ENCODE data around the gene CAMK2B.

Gene CAMK2B

DNA sequence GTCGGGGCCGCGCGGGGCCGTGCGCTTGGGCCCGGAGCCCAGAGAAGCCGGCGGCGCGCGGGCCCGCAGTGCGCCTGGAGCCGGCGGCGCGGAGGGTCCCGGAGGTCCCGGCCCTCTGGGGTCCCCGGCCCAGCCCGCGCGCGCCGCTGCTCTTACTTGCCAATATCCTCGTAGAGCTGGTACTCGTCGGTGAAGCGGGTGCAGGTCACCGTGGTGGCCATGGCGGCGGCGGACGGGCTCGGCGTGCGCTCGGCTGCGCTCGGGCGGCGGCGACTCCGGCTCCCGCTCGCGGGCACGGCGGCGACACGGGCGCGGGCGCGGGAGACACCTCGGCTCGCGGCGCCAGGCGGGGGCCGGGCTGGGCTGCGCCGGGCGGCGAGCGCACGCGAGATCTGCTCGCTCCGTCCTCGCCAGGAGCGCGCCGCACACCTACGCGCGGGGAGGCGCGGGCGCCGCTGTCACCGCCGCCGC lies at the start of gene CAMK2B:
Gene CAMK2B, minus strand, starts transcription at position 394 of the 471 bp plus-strand sequence. Its CDS starts 173 bp downstream, at position 221.
- TF ChIP-seq, protein P1, sequence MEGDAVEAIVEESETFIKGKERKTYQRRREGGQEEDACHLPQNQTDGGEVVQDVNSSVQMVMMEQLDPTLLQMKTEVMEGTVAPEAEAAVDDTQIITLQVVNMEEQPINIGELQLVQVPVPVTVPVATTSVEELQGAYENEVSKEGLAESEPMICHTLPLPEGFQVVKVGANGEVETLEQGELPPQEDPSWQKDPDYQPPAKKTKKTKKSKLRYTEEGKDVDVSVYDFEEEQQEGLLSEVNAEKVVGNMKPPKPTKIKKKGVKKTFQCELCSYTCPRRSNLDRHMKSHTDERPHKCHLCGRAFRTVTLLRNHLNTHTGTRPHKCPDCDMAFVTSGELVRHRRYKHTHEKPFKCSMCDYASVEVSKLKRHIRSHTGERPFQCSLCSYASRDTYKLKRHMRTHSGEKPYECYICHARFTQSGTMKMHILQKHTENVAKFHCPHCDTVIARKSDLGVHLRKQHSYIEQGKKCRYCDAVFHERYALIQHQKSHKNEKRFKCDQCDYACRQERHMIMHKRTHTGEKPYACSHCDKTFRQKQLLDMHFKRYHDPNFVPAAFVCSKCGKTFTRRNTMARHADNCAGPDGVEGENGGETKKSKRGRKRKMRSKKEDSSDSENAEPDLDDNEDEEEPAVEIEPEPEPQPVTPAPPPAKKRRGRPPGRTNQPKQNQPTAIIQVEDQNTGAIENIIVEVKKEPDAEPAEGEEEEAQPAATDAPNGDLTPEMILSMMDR (IDR thresholded peaks at IDR 0.05; ENCODE audit: borderline replicate concordance, control extremely low read depth, extremely low read depth, insufficient read depth, missing control alignments) = no peak
- in situ Hi-C loops (cut with MboI; ENCODE audit: low sequenced_read_pairs, unreplicated experiment) = no loop called here
- DNase-seq (ENCODE audit: low spot score) = peak; percentile 60

DNA sequence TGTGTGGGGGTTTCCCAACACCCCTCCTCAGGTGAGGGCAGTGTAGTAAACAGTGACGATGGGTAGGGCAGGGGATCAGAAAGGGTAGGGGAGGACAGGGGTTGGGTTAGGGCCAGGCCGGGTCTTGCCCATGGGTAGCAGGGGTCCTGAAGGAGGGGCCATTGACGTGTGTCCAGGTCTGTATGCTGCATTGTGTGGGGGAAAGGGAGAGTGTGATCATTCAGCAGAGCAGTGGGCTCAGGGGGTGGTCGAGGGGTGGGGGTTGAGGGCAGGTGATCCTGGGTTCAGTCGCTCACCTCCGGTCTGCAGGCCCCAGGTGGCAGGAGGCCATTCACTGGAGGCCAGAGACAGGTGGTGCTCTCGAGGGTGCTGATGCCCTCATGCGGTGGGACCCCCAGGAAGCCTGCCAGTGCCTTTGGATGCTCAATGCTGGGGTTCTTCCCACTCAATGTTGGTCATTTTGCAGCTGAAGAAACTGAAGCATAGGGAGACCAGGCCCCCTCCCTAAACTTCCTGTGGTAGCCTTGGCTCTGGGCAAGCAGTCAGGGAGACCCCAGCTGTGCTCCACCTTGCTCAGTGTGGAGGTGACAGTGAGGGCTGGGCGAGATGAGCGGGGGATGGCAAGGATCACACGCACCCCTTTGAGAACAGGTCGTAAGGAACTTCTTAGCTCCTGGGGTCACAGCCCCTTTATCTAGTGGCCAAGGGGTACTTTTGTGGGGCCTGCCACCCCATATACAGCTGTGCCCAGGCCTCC lies 48.8 kb upstream of the CAMK2B start:
- TF ChIP-seq, protein P1 (IDR thresholded peaks at IDR 0.05; ENCODE audit: borderline replicate concordance, control extremely low read depth, extremely low read depth, insufficient read depth, missing control alignments) = no peak
- peak; percentile 8 for DNase-seq (ENCODE audit: low spot score)
- in situ Hi-C loops (cut with MboI; ENCODE audit: low sequenced_read_pairs, unreplicated experiment) = no loop called here

DNA sequence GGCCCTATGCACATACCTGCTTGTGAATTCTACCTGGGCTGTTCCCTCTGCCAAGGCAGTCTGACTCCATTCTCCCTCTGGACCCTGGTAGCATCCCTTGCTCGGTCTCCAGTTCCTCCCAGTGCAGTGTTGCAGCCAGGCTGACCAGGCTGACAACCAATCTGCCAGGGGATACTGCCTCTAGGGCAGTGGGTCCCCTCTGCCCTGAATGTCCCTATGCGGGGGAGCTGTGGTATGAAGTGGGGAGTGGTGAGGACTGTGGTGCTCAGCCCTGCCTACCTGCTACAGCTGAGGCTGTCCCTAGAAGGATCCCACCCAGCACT lies 48.0 kb upstream of the CAMK2B start:
- peak; percentile 3 for DNase-seq (ENCODE audit: low spot score)
- TF ChIP-seq, protein P1 (IDR thresholded peaks at IDR 0.05; ENCODE audit: borderline replicate concordance, control extremely low read depth, extremely low read depth, insufficient read depth, missing control alignments) = no peak
- in situ Hi-C loops (cut with MboI; ENCODE audit: low sequenced_read_pairs, unreplicated experiment) = no loop called here

DNA sequence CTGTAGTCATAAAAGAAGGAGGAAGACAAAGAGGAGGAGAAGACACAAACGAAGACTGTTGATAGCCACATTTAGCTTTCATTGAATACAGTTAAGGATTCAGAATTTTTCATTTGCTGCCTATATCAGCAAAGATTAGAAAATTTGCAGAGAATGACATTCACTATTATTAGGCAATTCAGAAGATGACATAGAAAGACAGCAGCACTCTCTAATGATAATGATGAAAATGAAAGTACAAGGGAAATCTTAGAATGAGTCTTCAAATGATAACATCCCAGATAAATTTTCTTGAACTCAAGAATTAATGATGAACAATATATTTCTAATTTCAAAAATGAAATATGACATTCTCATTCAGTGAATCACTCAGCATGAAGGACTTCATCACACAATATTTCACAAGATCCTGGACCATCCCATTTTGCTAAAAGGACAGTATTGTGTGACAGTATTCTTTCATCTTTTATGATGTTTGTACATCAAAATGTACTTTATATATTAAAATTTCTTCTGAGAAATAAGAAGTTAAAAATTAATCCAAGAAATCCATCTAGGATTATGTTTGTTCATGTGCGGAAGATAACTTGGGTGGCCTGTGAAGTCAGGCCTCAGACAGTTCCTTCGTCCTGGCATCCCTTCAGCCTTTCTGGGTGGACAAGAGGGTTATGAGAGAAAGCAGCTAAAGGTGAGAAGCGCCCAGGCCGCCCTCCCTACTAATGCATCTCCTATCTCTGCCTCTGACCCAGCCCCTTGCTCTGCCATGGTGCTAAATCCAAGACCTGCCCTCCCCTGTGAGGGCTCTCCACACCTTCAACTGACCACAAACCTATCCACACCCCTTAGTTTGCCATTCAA lies 47.4 kb upstream of the CAMK2B start:
- TF ChIP-seq, protein P1 (IDR thresholded peaks at IDR 0.05; ENCODE audit: borderline replicate concordance, control extremely low read depth, extremely low read depth, insufficient read depth, missing control alignments) = no peak
- in situ Hi-C loops (cut with MboI; ENCODE audit: low sequenced_read_pairs, unreplicated experiment) = no loop called here

DNA sequence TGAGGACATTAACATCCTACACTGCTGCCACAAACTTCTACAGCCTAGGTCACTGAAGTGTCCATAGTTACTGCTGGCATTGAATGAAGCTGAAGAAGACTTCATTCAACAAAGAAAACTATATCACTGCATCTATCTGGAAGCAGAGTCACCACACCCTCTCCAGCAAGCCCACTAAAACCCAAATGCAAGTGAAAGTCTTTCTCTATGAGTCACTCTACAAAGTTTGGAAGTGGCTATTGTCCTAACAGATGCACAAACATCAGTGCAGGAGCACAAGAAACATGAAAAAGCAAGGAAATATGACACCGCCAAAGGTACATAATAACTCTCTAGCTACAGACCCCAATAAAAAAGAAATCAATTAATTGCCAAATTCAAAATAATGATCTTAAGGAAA lies 43.5 kb upstream of the CAMK2B start:
- in situ Hi-C loops (cut with MboI; ENCODE audit: low sequenced_read_pairs, unreplicated experiment) = no loop called here
- DNase-seq (ENCODE audit: low spot score) = no peak
- TF ChIP-seq, protein P1 (IDR thresholded peaks at IDR 0.05; ENCODE audit: borderline replicate concordance, control extremely low read depth, extremely low read depth, insufficient read depth, missing control alignments) = no peak

More for the DNA sequence above, 47.4 kb upstream of the CAMK2B start:
- peak; percentile 2 for DNase-seq (ENCODE audit: low spot score)

DNA sequence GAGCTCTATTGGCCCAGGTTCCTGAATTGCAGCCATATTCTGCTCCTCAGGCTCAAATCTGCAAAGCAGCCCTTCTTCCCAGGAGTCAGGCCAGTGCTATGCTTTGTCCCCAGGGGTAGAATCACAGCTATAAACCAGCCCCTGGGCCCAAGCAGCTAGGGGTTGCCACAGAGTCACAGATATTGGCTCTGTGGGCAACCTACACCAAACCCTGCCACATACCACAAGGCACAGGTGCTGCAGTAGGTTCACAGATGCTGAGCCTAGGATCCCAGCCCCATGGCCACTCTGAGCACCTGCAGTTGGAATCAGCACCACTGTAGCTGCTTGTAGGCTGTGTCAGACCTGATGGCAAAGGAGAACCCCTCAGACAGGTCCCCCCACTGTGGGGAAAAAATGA lies 43.1 kb upstream of the CAMK2B start:
- TF ChIP-seq, protein P1 (IDR thresholded peaks at IDR 0.05; ENCODE audit: borderline replicate concordance, control extremely low read depth, extremely low read depth, insufficient read depth, missing control alignments) = no peak
- in situ Hi-C loops (cut with MboI; ENCODE audit: low sequenced_read_pairs, unreplicated experiment) = no loop called here
- no peak for DNase-seq (ENCODE audit: low spot score)
